ENCODE measurements around the gene SPATA13. TPM values are rescaled to one million over a fixed set of nuclear protein-coding genes. Genes with fewer than 3 reads are reported as not detected.

The SPATA13 gene
- total RNA-seq, 1 experiment from 2014 or later = 2.1 TPM

GRCh38 chr13:24234200-24234915, 73.8 kb downstream of the SPATA13 start:
- Histone ChIP-seq H3K27ac (ENCODE audit: low read length) (no peak overlapping the region), H3K4me1 (ENCODE audit: low read length) (no peaks in the 10 kb centered on the region), H3K4me2 (ENCODE audit: low read depth, low read length, poor library complexity, severe bottlenecking) (no peak overlapping the region), H3K9me3 (ENCODE audit: low read length) (no peaks in the 10 kb centered on the region), H3K9ac (ENCODE audit: low read length) (no peak overlapping the region), H3K27me3 (ENCODE audit: low read length) (no peaks in the 10 kb centered on the region; the same call in 1 of the 2 replicates), H4K20me1 (ENCODE audit: insufficient read depth, low read depth, low read length) (no peaks in the 10 kb centered on the region), H3K36me3 (ENCODE audit: insufficient read depth, low read length) (no peaks in the 10 kb centered on the region), H3K4me3 (ENCODE audit: low read length) (no peak overlapping the region), H3K9me2 (replicated peaks; ENCODE audit: insufficient read depth, low read length) (no peaks in the 10 kb centered on the region), H3K79me2 (ENCODE audit: low read length) (no peaks in the 10 kb centered on the region), H2AFZ (ENCODE audit: low read length) (no peak overlapping the region)
- DNase-seq = no peak

GRCh38 chr13:24237356-24237755, 76.8 kb downstream of the SPATA13 start:
- H4K20me1 ChIP-seq (ENCODE audit: insufficient read depth, low read depth, low read length) = no peaks in the 10 kb centered on the region
- DNase-seq = no peak
- H3K9me3 ChIP-seq (ENCODE audit: low read length) = no peaks in the 10 kb centered on the region
- H2AFZ ChIP-seq (ENCODE audit: low read length) = no peak overlapping the region
- H3K9ac ChIP-seq (ENCODE audit: low read length) = no peak overlapping the region
- no peaks in the 10 kb centered on the region for H3K79me2 ChIP-seq (ENCODE audit: low read length)
- no peak overlapping the region for H3K4me3 ChIP-seq (ENCODE audit: low read length)
- H3K27ac ChIP-seq (ENCODE audit: low read length) = no peak overlapping the region
- H3K4me2 ChIP-seq (ENCODE audit: low read depth, low read length, poor library complexity, severe bottlenecking) = no peak overlapping the region
- no peaks in the 10 kb centered on the region for H3K36me3 ChIP-seq (ENCODE audit: insufficient read depth, low read length)
- H3K4me1 ChIP-seq (ENCODE audit: low read length) = no peaks in the 10 kb centered on the region
- no peaks in the 10 kb centered on the region for H3K9me2 ChIP-seq (replicated peaks; ENCODE audit: insufficient read depth, low read length)
- no peaks in the 10 kb centered on the region; the same call in 1 of the 2 replicates for H3K27me3 ChIP-seq (ENCODE audit: low read length)

DNA sequence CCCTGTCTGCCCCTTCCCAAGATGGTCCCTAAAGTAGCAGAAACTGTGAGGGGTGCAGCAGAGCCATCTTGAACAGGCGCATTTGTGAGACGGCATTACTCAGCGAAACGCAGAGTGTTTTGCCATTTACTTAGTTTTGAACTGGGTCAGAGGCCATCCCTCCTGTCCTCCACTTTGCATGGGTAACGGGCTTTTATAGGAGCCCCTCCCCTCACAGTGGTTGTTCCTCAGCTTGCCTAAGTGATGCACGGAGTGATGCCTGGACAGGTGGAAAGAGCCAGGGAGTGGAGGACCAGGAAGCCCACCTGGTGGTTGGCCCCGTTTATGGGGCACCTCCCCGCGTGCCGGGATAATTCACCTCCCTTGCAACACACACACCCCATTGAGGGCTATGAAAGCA, 80.8 kb downstream of the SPATA13 start:
- no peaks in the 10 kb centered on the region for H3K79me2 ChIP-seq (ENCODE audit: low read length)
- no peaks in the 10 kb centered on the region for H3K27me3 ChIP-seq (ENCODE audit: low read length)
- no peaks in the 10 kb centered on the region for H4K20me1 ChIP-seq (ENCODE audit: insufficient read depth, low read depth, low read length)
- H3K36me3 ChIP-seq (ENCODE audit: insufficient read depth, low read length) = no peaks in the 10 kb centered on the region
- no peak overlapping the region for H3K4me3 ChIP-seq (ENCODE audit: low read length)
- DNase-seq = no peak
- H3K9me2 ChIP-seq (replicated peaks; ENCODE audit: insufficient read depth, low read length) = no peaks in the 10 kb centered on the region
- no peak overlapping the region for H2AFZ ChIP-seq (ENCODE audit: low read length)
- no peaks in the 10 kb centered on the region for H3K4me1 ChIP-seq (ENCODE audit: low read length)
- H3K9ac ChIP-seq (ENCODE audit: low read length) = no peak overlapping the region
- H3K4me2 ChIP-seq (ENCODE audit: low read depth, low read length, poor library complexity, severe bottlenecking) = no peak overlapping the region
- no peak overlapping the region for H3K27ac ChIP-seq (ENCODE audit: low read length)
- H3K9me3 ChIP-seq (ENCODE audit: low read length) = no peaks in the 10 kb centered on the region

DNA sequence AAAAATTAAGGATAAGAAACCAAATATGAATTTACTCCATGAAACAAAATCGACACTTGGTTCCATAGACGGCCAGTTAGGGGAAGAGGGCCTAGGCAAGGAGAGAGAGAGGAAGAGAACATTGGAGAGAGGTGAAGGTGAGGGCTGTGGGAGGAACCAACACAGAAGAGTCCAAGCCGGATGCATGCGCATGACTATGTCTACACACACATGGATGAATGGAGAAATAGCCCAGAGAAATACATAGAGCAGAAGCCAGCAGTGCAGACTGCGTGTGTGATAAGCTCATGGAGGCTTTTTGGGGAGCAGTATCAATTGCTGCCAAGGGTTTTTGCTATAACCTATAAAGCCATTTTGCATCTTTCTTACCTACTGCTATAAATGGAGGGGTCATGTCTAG, 81.6 kb downstream of the SPATA13 start:
- no peaks in the 10 kb centered on the region for H3K79me2 ChIP-seq (ENCODE audit: low read length)
- H3K9ac ChIP-seq (ENCODE audit: low read length) = no peak overlapping the region
- no peaks in the 10 kb centered on the region for H3K27me3 ChIP-seq (ENCODE audit: low read length)
- no peaks in the 10 kb centered on the region for H3K4me1 ChIP-seq (ENCODE audit: low read length)
- H3K4me3 ChIP-seq (ENCODE audit: low read length) = no peak overlapping the region
- H3K4me2 ChIP-seq (ENCODE audit: low read depth, low read length, poor library complexity, severe bottlenecking) = no peak overlapping the region
- no peaks in the 10 kb centered on the region for H3K9me2 ChIP-seq (replicated peaks; ENCODE audit: insufficient read depth, low read length)
- no peak overlapping the region for H2AFZ ChIP-seq (ENCODE audit: low read length)
- H3K9me3 ChIP-seq (ENCODE audit: low read length) = no peaks in the 10 kb centered on the region
- no peak for DNase-seq
- H4K20me1 ChIP-seq (ENCODE audit: insufficient read depth, low read depth, low read length) = no peaks in the 10 kb centered on the region
- no peak overlapping the region for H3K27ac ChIP-seq (ENCODE audit: low read length)
- H3K36me3 ChIP-seq (ENCODE audit: insufficient read depth, low read length) = no peaks in the 10 kb centered on the region

GRCh38 chr13:24243302-24243701, 82.8 kb downstream of the SPATA13 start:
- no peak for DNase-seq
- Histone ChIP-seq H2AFZ (ENCODE audit: low read length) (no peak overlapping the region), H3K9me2 (replicated peaks; ENCODE audit: insufficient read depth, low read length) (no peaks in the 10 kb centered on the region), H3K4me2 (ENCODE audit: low read depth, low read length, poor library complexity, severe bottlenecking) (no peak overlapping the region), H3K27me3 (ENCODE audit: low read length) (no peaks in the 10 kb centered on the region), H3K36me3 (ENCODE audit: insufficient read depth, low read length) (no peaks in the 10 kb centered on the region), H3K4me3 (ENCODE audit: low read length) (no peak overlapping the region), H3K4me1 (ENCODE audit: low read length) (no peaks in the 10 kb centered on the region), H3K27ac (ENCODE audit: low read length) (no peak overlapping the region), H3K9me3 (ENCODE audit: low read length) (no peaks in the 10 kb centered on the region), H3K79me2 (ENCODE audit: low read length) (no peaks in the 10 kb centered on the region), H4K20me1 (ENCODE audit: insufficient read depth, low read depth, low read length) (no peaks in the 10 kb centered on the region), H3K9ac (ENCODE audit: low read length) (no peak overlapping the region)

DNA sequence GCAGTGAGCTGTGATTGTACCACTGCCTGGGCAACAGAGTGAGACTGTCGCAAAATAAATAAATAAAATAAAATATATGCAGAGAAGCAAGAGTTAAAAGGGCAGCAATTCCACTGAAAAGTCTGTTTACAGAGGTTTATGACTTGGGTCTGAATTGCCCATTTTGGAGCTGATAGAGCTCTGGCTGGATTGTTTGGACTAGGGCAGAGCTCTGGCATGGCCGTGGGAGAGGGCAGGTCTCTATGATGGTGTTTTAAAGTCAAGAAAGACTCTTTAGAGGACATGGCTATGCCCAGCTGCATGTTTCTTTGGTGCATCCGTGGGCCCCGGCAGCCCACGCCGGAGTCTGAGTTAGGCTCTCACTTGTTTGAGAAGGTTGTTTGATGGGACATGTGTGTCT, 84.3 kb downstream of the SPATA13 start:
- Histone ChIP-seq H3K79me2 (ENCODE audit: low read length) (no peaks in the 10 kb centered on the region), H3K27ac (ENCODE audit: low read length) (no peak overlapping the region), H3K4me3 (ENCODE audit: low read length) (no peak overlapping the region), H2AFZ (ENCODE audit: low read length) (no peak overlapping the region), H3K4me1 (ENCODE audit: low read length) (no peaks in the 10 kb centered on the region), H3K4me2 (ENCODE audit: low read depth, low read length, poor library complexity, severe bottlenecking) (no peak overlapping the region), H3K9me2 (replicated peaks; ENCODE audit: insufficient read depth, low read length) (no peaks in the 10 kb centered on the region), H3K9me3 (ENCODE audit: low read length) (no peaks in the 10 kb centered on the region), H3K27me3 (ENCODE audit: low read length) (no peaks in the 10 kb centered on the region), H3K9ac (ENCODE audit: low read length) (no peak overlapping the region), H3K36me3 (ENCODE audit: insufficient read depth, low read length) (no peaks in the 10 kb centered on the region), H4K20me1 (ENCODE audit: insufficient read depth, low read depth, low read length) (no peaks in the 10 kb centered on the region)
- no peak for DNase-seq

DNA sequence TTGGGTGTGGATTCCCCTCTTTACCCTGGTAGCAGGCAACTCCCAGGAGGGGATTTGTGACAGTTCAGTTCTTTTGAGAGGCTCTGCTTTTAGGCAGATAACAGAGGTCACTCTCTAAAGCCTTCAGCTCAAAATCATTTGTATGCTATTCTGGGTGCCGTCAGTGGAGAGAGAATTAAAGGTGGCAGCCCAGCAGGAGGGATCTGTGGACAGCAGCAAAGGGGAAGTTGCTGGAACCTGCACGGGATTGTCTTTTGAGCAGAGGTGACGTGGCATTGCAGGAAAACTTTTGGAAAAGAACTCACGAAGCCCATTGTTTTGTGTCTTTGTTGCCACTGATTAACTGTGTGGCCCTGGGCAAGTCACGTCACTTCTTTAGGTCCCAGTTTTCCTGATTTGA, 86.5 kb downstream of the SPATA13 start:
- Histone ChIP-seq H3K9me3 (ENCODE audit: low read length) (no peaks in the 10 kb centered on the region), H3K79me2 (ENCODE audit: low read length) (no peaks in the 10 kb centered on the region), H3K27me3 (ENCODE audit: low read length) (no peaks in the 10 kb centered on the region), H3K9me2 (replicated peaks; ENCODE audit: insufficient read depth, low read length) (no peaks in the 10 kb centered on the region), H3K4me1 (ENCODE audit: low read length) (no peaks in the 10 kb centered on the region), H3K36me3 (ENCODE audit: insufficient read depth, low read length) (no peaks in the 10 kb centered on the region), H3K27ac (ENCODE audit: low read length) (no peak overlapping the region), H3K4me2 (ENCODE audit: low read depth, low read length, poor library complexity, severe bottlenecking) (no peak overlapping the region), H4K20me1 (ENCODE audit: insufficient read depth, low read depth, low read length) (no peaks in the 10 kb centered on the region), H3K9ac (ENCODE audit: low read length) (no peak overlapping the region), H2AFZ (ENCODE audit: low read length) (no peak overlapping the region), H3K4me3 (ENCODE audit: low read length) (no peak overlapping the region)
- DNase-seq = no peak

DNA sequence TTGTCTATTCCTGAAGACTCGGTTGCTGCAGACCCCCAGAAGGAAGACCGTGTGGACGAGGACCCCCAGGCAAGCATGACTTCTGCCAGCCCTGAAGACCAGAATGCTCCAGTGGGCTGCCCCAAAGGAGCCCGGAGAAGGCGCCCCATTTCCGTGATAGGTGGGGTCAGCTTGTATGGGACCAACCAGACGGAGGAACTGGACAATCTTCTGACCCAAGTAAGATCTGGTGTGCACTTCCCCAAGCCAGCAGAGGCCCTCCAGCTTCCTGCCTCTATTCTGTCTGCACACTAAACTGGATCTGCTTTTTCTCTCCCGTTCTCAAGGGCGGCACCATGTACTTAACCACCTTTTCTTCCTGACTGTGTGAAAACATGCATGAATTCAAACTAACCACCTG, 89.1 kb downstream of the SPATA13 start:
- Histone ChIP-seq H3K36me3 (ENCODE audit: insufficient read depth, low read length) (no peaks in the 10 kb centered on the region), H4K20me1 (ENCODE audit: insufficient read depth, low read depth, low read length) (no peaks in the 10 kb centered on the region), H3K4me2 (ENCODE audit: low read depth, low read length, poor library complexity, severe bottlenecking) (no peak overlapping the region), H3K9me3 (ENCODE audit: low read length) (no peaks in the 10 kb centered on the region), H3K79me2 (ENCODE audit: low read length) (no peaks in the 10 kb centered on the region), H3K9me2 (replicated peaks; ENCODE audit: insufficient read depth, low read length) (no peaks in the 10 kb centered on the region), H2AFZ (ENCODE audit: low read length) (no peak overlapping the region), H3K27ac (ENCODE audit: low read length) (no peak overlapping the region), H3K9ac (ENCODE audit: low read length) (no peak overlapping the region), H3K4me1 (ENCODE audit: low read length) (no peaks in the 10 kb centered on the region), H3K4me3 (ENCODE audit: low read length) (no peak overlapping the region), H3K27me3 (ENCODE audit: low read length) (no peaks in the 10 kb centered on the region)
- DNase-seq = no peak

Measured in Karpas-422 (cell line).